Kidney glomerular epithelial cell (primary cell): ENCODE results near the gene MTMR1.

Experiments used
- DNase-seq: peaks from one replicate; lab custom pipeline; 2025; lab: John Stamatoyannopoulos, UW

MTMR1 gene

GRCh38 chrX:150779385-150779784 lies 86.2 kb downstream of the MTMR1 start:
- DNase-seq: no peak

- no peak for DNase-seq
Measured at GRCh38 chrX:150781677-150782076, 88.5 kb downstream of the MTMR1 start.

GRCh38 chrX:150790021-150790420 lies 96.8 kb downstream of the MTMR1 start:
- no peak for DNase-seq

GRCh38 chrX:150792949-150793527 lies 99.8 kb downstream of the MTMR1 start:
- no peak for DNase-seq

GRCh38 chrX:150805736-150806135 lies 112.5 kb downstream of the MTMR1 start:
- DNase-seq: no peak

GRCh38 chrX:150806827-150807226 lies 113.6 kb downstream of the MTMR1 start:
- DNase-seq: no peak

- DNase-seq: no peak
Measured at GRCh38 chrX:150813922-150814321, 120.7 kb downstream of the MTMR1 start.
